Neural cell (in vitro differentiated cells): ENCODE data around the gene CASZ1. TPM values are rescaled to one million over a fixed set of nuclear protein-coding genes. Genes with fewer than 3 reads are reported as not detected.

ENCODE experiments used
- H2AFZ ChIP-seq: fragments of 200-600, 300-800 bp; sonication (generic), shearing (Covaris generic); 2 replicates; pipeline ENCODE4 v1.6.0; 2014; ENCODE audit warnings: low read depth, mild to moderate bottlenecking, antibody characterized with exemption, low read length, moderate library complexity
- H3F3A ChIP-seq: fragments of 200-600 bp; shearing (Covaris generic); 2 replicates; pipeline ENCODE4 v1.6.1; 2016; ENCODE audit warnings: mild to moderate bottlenecking, moderate library complexity, mixed read lengths, antibody characterized with exemption, low read length; ENCODE audit not compliant: insufficient read depth, poor library complexity, severe bottlenecking
- H3K27ac ChIP-seq: fragments of 200-600, 300-800 bp; sonication (generic), shearing (Covaris generic); 2 replicates; pipeline ENCODE4 v1.5.1; 2014; ENCODE audit warnings: mild to moderate bottlenecking, low read length, moderate library complexity
- H3K27me3 ChIP-seq: fragments of 300-800, 200-600 bp; sonication (generic), shearing (Covaris generic); 2 replicates; pipeline ENCODE4 v1.6.0; 2014; ENCODE audit warnings: mild to moderate bottlenecking, low read depth, low read length, moderate library complexity; ENCODE audit not compliant: insufficient read depth
- H3K36me3 ChIP-seq: fragments of 300-800, 200-600 bp; sonication (generic), shearing (Covaris generic); 2 replicates; pipeline ENCODE4 v1.5.1; 2014; ENCODE audit warnings: mild to moderate bottlenecking, antibody characterized with exemption, low read length, moderate library complexity; ENCODE audit not compliant: insufficient read depth
- H3K4me2 ChIP-seq: fragments of 300-800, 200-600 bp; sonication (generic), shearing (Covaris generic); 2 replicates; pipeline ENCODE4 v1.6.0; 2014; ENCODE audit warnings: mild to moderate bottlenecking, low read length
- H3K4me3 ChIP-seq: fragments of 300-800, 200-600 bp; sonication (generic), shearing (Covaris generic); 2 replicates; pipeline ENCODE4 v1.5.1; 2014; ENCODE audit warnings: mild to moderate bottlenecking, low read length, moderate library complexity
- H3K79me2 ChIP-seq: fragments of 200-600 bp; shearing (Covaris generic); replicated peaks from 2 replicates; pipeline ENCODE4 v1.6.0; 2014; ENCODE audit warnings: mild to moderate bottlenecking, low read length, moderate library complexity; ENCODE audit not compliant: insufficient read depth
- H3K9ac ChIP-seq: fragments of 300-800, 200-600 bp; sonication (generic), shearing (Covaris generic); 2 replicates; pipeline ENCODE4 v1.6.1; 2016; ENCODE audit warnings: mild to moderate bottlenecking, low read length, mixed read lengths
- H3K9me2 ChIP-seq: fragments of 200-600 bp; shearing (Covaris generic); 2 replicates; pipeline ENCODE4 v1.6.1; 2016; ENCODE audit warnings: mild to moderate bottlenecking, low read length, mixed read lengths; ENCODE audit not compliant: insufficient read depth
- H3K9me3 ChIP-seq: fragments of 200-600, 300-800 bp; sonication (generic), shearing (Covaris generic); 2 replicates; pipeline ENCODE4 v1.6.1; 2016; ENCODE audit warnings: mild to moderate bottlenecking, mixed run types, low read length, moderate library complexity, mixed read lengths
- H4K20me1 ChIP-seq: fragments of 200-600 bp; shearing (Covaris generic); 2 replicates; pipeline ENCODE4 v1.6.1; 2016; ENCODE audit warnings: mild to moderate bottlenecking, mixed run types; ENCODE audit not compliant: insufficient read depth
- CTCF ChIP-seq: fragments of 450-650 bp; IDR thresholded peaks from 2 replicates; pipeline ENCODE4 v1.5.1; 2014; ENCODE audit warnings: antibody characterized with exemption, mild to moderate bottlenecking, moderate library complexity; ENCODE audit not compliant: poor library complexity, severe bottlenecking
- EP300 ChIP-seq: fragments of 450-650 bp; conservative IDR thresholded peaks from 2 replicates; pipeline ENCODE4 v1.6.1; 2014; ENCODE audit warnings: antibody characterized with exemption, mild to moderate bottlenecking, moderate library complexity; ENCODE audit not compliant: poor library complexity, severe bottlenecking
- EZH2 ChIP-seq: fragments of 200-600, 300-800 bp; shearing (Covaris generic), sonication (generic); IDR thresholded peaks from 2 replicates; pipeline ENCODE4 v1.6.1; 2014; ENCODE audit warnings: antibody characterized with exemption, low read length, borderline replicate concordance, mild to moderate bottlenecking; ENCODE audit not compliant: insufficient read depth, poor library complexity, severe bottlenecking
- MXI1 ChIP-seq: fragments of 450-650 bp; conservative IDR thresholded peaks from 2 replicates; pipeline ENCODE4 v1.6.1; 2014; ENCODE audit warnings: antibody characterized with exemption, mild to moderate bottlenecking; ENCODE audit not compliant: poor library complexity, severe bottlenecking
- POLR2AphosphoS5 ChIP-seq: IDR thresholded peaks from 2 replicates; pipeline ENCODE4 v1.6.1; 2012
- RAD21 ChIP-seq: fragments of 450-650 bp; conservative IDR thresholded peaks from 2 replicates; pipeline ENCODE4 v1.6.1; 2014; ENCODE audit warnings: antibody characterized with exemption, mild to moderate bottlenecking, moderate library complexity
- SMC3 ChIP-seq: fragments of 450-650 bp; conservative IDR thresholded peaks from 2 replicates; pipeline ENCODE4 v1.6.1; 2014; ENCODE audit warnings: antibody characterized with exemption, mild to moderate bottlenecking, moderate library complexity; ENCODE audit not compliant: poor library complexity
- TAF1 ChIP-seq: IDR thresholded peaks from 2 replicates; pipeline ENCODE4 v1.6.1; 2012; ENCODE audit warnings: low read depth
- polyA plus RNA-seq: library from polyadenylated mRNA; depleted of rRNA; stranded (reverse); fragments of >200 nt; gene quantifications from 2 replicates; pipeline ENCODE4 v1.2.3, GENCODE V29; 2014
- TF ChIP-seq, protein P1 (sequence below): IDR thresholded peaks from 2 replicates; pipeline ENCODE4 v1.6.1; 2012; ENCODE audit warnings: borderline replicate concordance

CASZ1 gene
- polyA plus RNA-seq, 1 donor from 2014 or later, result 0.27 TPM

DNA sequence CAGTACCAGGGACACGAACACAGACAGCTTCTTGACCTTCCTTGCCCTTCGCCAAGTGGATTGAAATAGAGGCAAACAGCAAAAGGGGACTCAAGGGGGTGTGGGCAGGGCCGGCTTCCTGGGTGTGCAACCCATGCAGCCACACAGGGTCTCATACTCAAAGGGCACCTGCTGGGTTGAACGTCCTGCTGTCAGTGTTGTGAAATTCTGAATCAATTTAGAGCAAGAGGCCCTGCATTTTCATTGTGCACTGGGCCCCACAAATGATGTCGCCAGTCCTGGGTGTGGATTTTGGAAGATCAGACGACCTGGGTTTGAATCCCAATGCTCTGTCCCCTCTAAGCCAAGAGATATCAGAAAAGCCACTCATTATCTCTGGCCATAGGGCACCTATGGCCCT lies 51.1 kb downstream of the CASZ1 start:
- Histone ChIP-seq H3K79me2 (no peaks in the 10 kb centered on the region), H3K27me3 (no peaks in the 10 kb centered on the region), H3K27ac (no peak overlapping the region), H3K9ac (no peak overlapping the region), H4K20me1 (no peaks in the 10 kb centered on the region), H3K36me3 (no peaks in the 10 kb centered on the region), H2AFZ (no peak overlapping the region), H3K9me3 (no peaks in the 10 kb centered on the region), H3K9me2 (no peaks in the 10 kb centered on the region), H3K4me3 (no peak overlapping the region), H3K4me2 (no peak overlapping the region), H3F3A (no peaks in the 10 kb centered on the region)
- no peak for TF ChIP-seq POLR2AphosphoS5
- TF ChIP-seq MXI1, result no peak
- TF ChIP-seq EZH2, result no peak
- no peak for TF ChIP-seq TAF1
- TF ChIP-seq, protein P1, sequence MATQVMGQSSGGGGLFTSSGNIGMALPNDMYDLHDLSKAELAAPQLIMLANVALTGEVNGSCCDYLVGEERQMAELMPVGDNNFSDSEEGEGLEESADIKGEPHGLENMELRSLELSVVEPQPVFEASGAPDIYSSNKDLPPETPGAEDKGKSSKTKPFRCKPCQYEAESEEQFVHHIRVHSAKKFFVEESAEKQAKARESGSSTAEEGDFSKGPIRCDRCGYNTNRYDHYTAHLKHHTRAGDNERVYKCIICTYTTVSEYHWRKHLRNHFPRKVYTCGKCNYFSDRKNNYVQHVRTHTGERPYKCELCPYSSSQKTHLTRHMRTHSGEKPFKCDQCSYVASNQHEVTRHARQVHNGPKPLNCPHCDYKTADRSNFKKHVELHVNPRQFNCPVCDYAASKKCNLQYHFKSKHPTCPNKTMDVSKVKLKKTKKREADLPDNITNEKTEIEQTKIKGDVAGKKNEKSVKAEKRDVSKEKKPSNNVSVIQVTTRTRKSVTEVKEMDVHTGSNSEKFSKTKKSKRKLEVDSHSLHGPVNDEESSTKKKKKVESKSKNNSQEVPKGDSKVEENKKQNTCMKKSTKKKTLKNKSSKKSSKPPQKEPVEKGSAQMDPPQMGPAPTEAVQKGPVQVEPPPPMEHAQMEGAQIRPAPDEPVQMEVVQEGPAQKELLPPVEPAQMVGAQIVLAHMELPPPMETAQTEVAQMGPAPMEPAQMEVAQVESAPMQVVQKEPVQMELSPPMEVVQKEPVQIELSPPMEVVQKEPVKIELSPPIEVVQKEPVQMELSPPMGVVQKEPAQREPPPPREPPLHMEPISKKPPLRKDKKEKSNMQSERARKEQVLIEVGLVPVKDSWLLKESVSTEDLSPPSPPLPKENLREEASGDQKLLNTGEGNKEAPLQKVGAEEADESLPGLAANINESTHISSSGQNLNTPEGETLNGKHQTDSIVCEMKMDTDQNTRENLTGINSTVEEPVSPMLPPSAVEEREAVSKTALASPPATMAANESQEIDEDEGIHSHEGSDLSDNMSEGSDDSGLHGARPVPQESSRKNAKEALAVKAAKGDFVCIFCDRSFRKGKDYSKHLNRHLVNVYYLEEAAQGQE, result no peak
- no peak for TF ChIP-seq SMC3
- TF ChIP-seq CTCF, result no peak
- TF ChIP-seq EP300, result no peak
- TF ChIP-seq RAD21, result no peak

DNA sequence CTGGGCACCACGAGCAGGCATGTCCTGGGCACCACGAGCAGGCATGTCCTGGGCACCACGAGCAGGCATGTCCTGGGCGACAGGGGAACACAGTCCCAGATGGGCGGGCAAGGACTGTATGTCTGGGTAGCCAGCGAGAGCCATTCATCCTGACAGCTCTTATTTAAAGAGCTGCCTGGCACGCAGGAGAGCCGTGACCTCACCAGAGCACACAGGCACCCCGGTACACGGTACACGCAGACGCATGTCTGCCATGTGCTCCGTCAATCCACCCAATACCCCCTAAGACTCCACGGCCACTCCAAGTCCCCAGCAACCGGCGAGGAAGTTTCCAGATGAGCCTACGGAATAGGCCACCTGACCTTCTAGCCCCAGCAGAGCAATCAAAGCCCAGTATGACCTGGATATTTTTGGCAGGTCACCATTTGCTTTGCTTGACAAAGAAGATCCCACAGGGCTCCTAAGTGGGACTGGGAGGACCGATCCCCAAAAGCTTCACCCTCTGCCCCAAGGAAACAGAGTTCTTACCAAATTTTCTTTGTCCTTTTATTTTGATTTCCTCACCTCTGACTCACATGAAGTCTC lies 51.7 kb downstream of the CASZ1 start:
- Histone ChIP-seq H3K27ac (no peak overlapping the region), H3K9ac (no peak overlapping the region), H3K27me3 (no peaks in the 10 kb centered on the region), H3K36me3 (no peaks in the 10 kb centered on the region), H3K79me2 (no peaks in the 10 kb centered on the region), H3K9me2 (no peaks in the 10 kb centered on the region), H3K4me3 (no peak overlapping the region), H3F3A (no peaks in the 10 kb centered on the region), H2AFZ (no peak overlapping the region), H3K4me2 (no peak overlapping the region), H4K20me1 (no peaks in the 10 kb centered on the region), H3K9me3 (no peaks in the 10 kb centered on the region)
- TF ChIP-seq, protein P1, result no peak
- TF ChIP-seq CTCF (no peak), EP300 (no peak), MXI1 (no peak), SMC3 (no peak), TAF1 (no peak), POLR2AphosphoS5 (no peak), EZH2 (no peak), RAD21 (no peak)
